GM12878 (cell line): ENCODE measurements around the gene PCCA. TPM values are rescaled to one million over a fixed set of nuclear protein-coding genes. Genes with fewer than 3 reads are reported as not detected.

Experiments used
- ATAC-seq: fragments of 200-7000 bp; cut with Tn5 transposase; 3 replicates; pipeline ENCODE4 v1.9.1; 2020; ENCODE audit warnings: mild to moderate bottlenecking, moderate library complexity
- BruUV-seq: library from RNA; stranded (reverse); fragments of 400-500 nt; replicated peaks from 2 replicates; lab custom pipeline; 2021; lab: Mats Ljungman, UMichigan
- CTCF ChIA-PET: fragments of 300-600 bp; sonication (Branson Sonifier 250); formaldehyde crosslinking; extraction: SDS; loops from one replicate; lab custom pipeline; 2021; ENCODE audit warnings: inconsistent platforms; lab: Yijun Ruan, JAX
- POLR2A ChIA-PET: fragments of 350-600 bp; formaldehyde crosslinking; extraction: SDS; loops from one replicate; lab custom pipeline; 2021; ENCODE audit warnings: inconsistent platforms; lab: Charles Lee
- RAD21 ChIA-PET: fragments of 300-600 bp; sonication (Branson Sonifier 250); formaldehyde crosslinking; loops from one replicate; lab custom pipeline; 2023; ENCODE audit warnings: antibody characterized with exemption; ENCODE audit not compliant: unreplicated experiment; lab: Charles Lee
- SMC1A ChIA-PET: fragments of 300-600 bp; sonication (Branson Sonifier 250); formaldehyde crosslinking; loops from one replicate; lab custom pipeline; 2023; ENCODE audit not compliant: unreplicated experiment, uncharacterized antibody; lab: Charles Lee
- DNase-seq: peaks from one replicate; pipeline ENCODE4 v3.0.0-alpha.2; 2011; ENCODE audit warnings: low read depth, low spot score
- FAIRE-seq: peaks from 3 replicates; lab custom pipeline; 2011; peaks lifted over from hg19 to GRCh38; lab: Jason Lieb, UNC
- H2AFZ ChIP-seq: 2 replicates; pipeline ENCODE4 v1.6.0; 2011; ENCODE audit warnings: low read depth, low read length, control low read depth; ENCODE audit not compliant: control insufficient read depth
- H3K27ac ChIP-seq: 2 replicates; pipeline ENCODE4 v1.5.1; 2011; ENCODE audit warnings: control low read depth; ENCODE audit not compliant: control insufficient read depth, insufficient read depth
- H3K27me3 ChIP-seq, 2 experiments: replicated peaks in 1 of 2; 2 replicates each; pipeline versions ENCODE4 v1.6.0 to v1.6.1; 2011; ENCODE audit warnings: low read length in 1 of 2; ENCODE audit not compliant: control insufficient read depth in 2 of 2, insufficient read depth in 2 of 2
- H3K36me3 ChIP-seq, 2 experiments: 2 replicates each; pipeline ENCODE4 v1.5.1; 2011; ENCODE audit warnings: low read length in 1 of 2; ENCODE audit not compliant: control insufficient read depth in 2 of 2, insufficient read depth in 2 of 2
- H3K4me1 ChIP-seq: 2 replicates; pipeline ENCODE4 v1.6.1; 2011; ENCODE audit warnings: mild to moderate bottlenecking, low read length, moderate library complexity, mixed read lengths; ENCODE audit not compliant: control insufficient read depth, insufficient read depth
- H3K4me2 ChIP-seq: 2 replicates; pipeline ENCODE4 v1.6.0; 2011; ENCODE audit warnings: control low read depth; ENCODE audit not compliant: control insufficient read depth, insufficient read depth
- H3K4me3 ChIP-seq: fragments of 200-600 bp; sonication (generic); 2 replicates; pipeline ENCODE4 v1.5.1; 2016
- H3K79me2 ChIP-seq: 2 replicates; pipeline ENCODE4 v1.6.0; 2011; ENCODE audit warnings: low read length; ENCODE audit not compliant: control insufficient read depth, insufficient read depth
- H3K9ac ChIP-seq: 2 replicates; pipeline ENCODE4 v1.8.0; 2011; ENCODE audit warnings: low read length, control low read depth, mixed read lengths; ENCODE audit not compliant: control insufficient read depth, insufficient read depth
- H3K9me3 ChIP-seq: replicated peaks from 3 replicates; pipeline ENCODE4 v1.5.1; 2011; ENCODE audit warnings: mild to moderate bottlenecking, low read length; ENCODE audit not compliant: control insufficient read depth, insufficient read depth
- H4K20me1 ChIP-seq: 2 replicates; pipeline ENCODE4 v1.6.0; 2011; ENCODE audit not compliant: control insufficient read depth, insufficient read depth
- BHLHE40 ChIP-seq, 2 experiments: fragments of 450-650 bp in 1 of 2; IDR thresholded peaks; 2 replicates each; pipeline ENCODE4 v1.6.1; 2011 to 2017; ENCODE audit warnings: low read depth in 2 of 2, borderline replicate concordance in 1 of 2, improper control_type of control experiment in 1 of 2, low read length in 1 of 2, mild to moderate bottlenecking in 1 of 2
- CEBPB ChIP-seq, 2 experiments: fragments of 150-350 bp in 1 of 2; IDR thresholded peaks; 2 replicates each; pipeline ENCODE4 v1.6.1; 2012 to 2014; ENCODE audit warnings: low read depth in 2 of 2, low read length in 2 of 2, borderline replicate concordance in 1 of 2, inconsistent platforms in 1 of 2
- EZH2 ChIP-seq: IDR thresholded peaks from 2 replicates; pipeline ENCODE4 v1.6.1; 2012; ENCODE audit warnings: low read depth, mild to moderate bottlenecking, control low read depth, inconsistent platforms, low read length, borderline replicate concordance; ENCODE audit not compliant: control insufficient read depth
- KDM1A ChIP-seq: fragments of 200-600 bp; sonication (generic); IDR thresholded peaks from 2 replicates; pipeline ENCODE4 v1.6.1; 2016; ENCODE audit warnings: borderline replicate concordance
- RAD21 ChIP-seq: IDR thresholded peaks from 2 replicates; pipeline ENCODE4 v1.6.1; 2011; ENCODE audit warnings: mild to moderate bottlenecking, low read depth, low read length, moderate library complexity; ENCODE audit not compliant: insufficient read depth
- RELA ChIP-seq: fragments of 450-650 bp; IDR thresholded peaks from 2 replicates; pipeline ENCODE4 v1.8.0; 2014; ENCODE audit warnings: borderline replicate concordance; ENCODE audit not compliant: partially characterized antibody
- REST ChIP-seq: IDR thresholded peaks from 2 replicates; pipeline ENCODE4 v1.6.1; 2012; ENCODE audit warnings: mild to moderate bottlenecking, low read depth, low read length
- USF2 ChIP-seq: IDR thresholded peaks from 2 replicates; pipeline ENCODE4 v1.6.1; 2011; ENCODE audit warnings: low read depth, low read length, improper control_type of control experiment, borderline replicate concordance
- WGBS: methylation state at CpG from one replicate; pipeline ENCODE4 v1.1.6; 2016; ENCODE audit warnings: low lambda C conversion rate; ENCODE audit not compliant: insufficient replicate concordance, insufficient coverage; ENCODE audit errors: missing lambda C conversion rate; 5-methylcytosine and 5-hydroxymethylcytosine counted together
- in situ Hi-C: fragments of 300-500 bp; cut with MboI; formaldehyde crosslinking; loops from 9 replicates; pipeline ENCODE4 v1.14.3; 2018; ENCODE audit warnings: mixed read lengths
- intact Hi-C: fragments of 100-400 bp; cut with micrococcal nuclease; formaldehyde crosslinking; loops from one replicate; pipeline ENCODE4 v1.14.2; 2022; ENCODE audit not compliant: unreplicated experiment
- polyA plus RNA-seq, 11 experiments: library from polyadenylated mRNA; depleted of rRNA in 4 of 11; unstranded in 6 of 11; stranded (reverse) in 5 of 11; fragments of >200 nt; fragmentation: Nextera tagmentation in 4 of 11; fragmentation: Illumina TruSeq in 1 of 11; extraction: Ambion mirVana in 4 of 11; extraction: Trizol in 1 of 11; gene quantifications; 1 replicate in 1 of 11; 2 replicates in 10 of 11; pipeline versions ENCODE4 v1.2.1 to v1.2.3, GENCODE V29; 2011 to 2016; ENCODE audit warnings: inconsistent platforms in 2 of 11, missing spikeins in 2 of 11, low read depth in 1 of 11
- total RNA-seq, 4 experiments: library from RNA; depleted of rRNA in 3 of 4; stranded (reverse); fragments of >200 nt in 3 of 4; fragmentation: Illumina TruSeq in 1 of 4; extraction: Trizol in 1 of 4; gene quantifications; 2 replicates each; pipeline versions ENCODE4 v1.2.1 to v1.2.3, GENCODE V29; 2013 to 2021

The PCCA gene
- total and polyA plus RNA-seq, 10 of the 15 experiments (the other 5 are each of a cell fraction or from before 2014, with no cell fraction given) = 5.9 to 18.2 (median 12.4) TPM

- in situ Hi-C loops (no loop called here), intact Hi-C loops (no loop called here)
- ChIA-PET RAD21 (no interaction called here), CTCF (no interaction called here), SMC1A (interaction anchor here (1.2 to 1.4 kb wide), 2 partner anchors 9 to 12 kb away, joined by 3 read pairs; no protein-coding TSS in a partner anchor), POLR2A (no interaction called here)
- Histone ChIP-seq H3K9me3 (no peaks in the 10 kb centered on the region), H4K20me1 (no peaks in the 10 kb centered on the region), H3K79me2 (no peaks in the 10 kb centered on the region), H3K4me1 (no peaks in the 10 kb centered on the region), H3K9ac (no peak overlapping the region), H3K4me2 (no peak overlapping the region), H3K36me3 (no peaks in the 10 kb centered on the region), H3K27me3 (no peaks in the 10 kb centered on the region), H2AFZ (no peak overlapping the region), H3K4me3 (no peak overlapping the region), H3K27ac (no peak overlapping the region)
- DNase-seq (no peak), FAIRE-seq (no peak), ATAC-seq (no peak)
- 80% methylated on average over 4 of the region's 4 CpGs for WGBS
- TF ChIP-seq KDM1A (no peak), BHLHE40 (IDR thresholded peaks at IDR 0.05; ENCODE audit: borderline replicate concordance in 1 of 2, low read depth in 2 of 2, low read length in 1 of 2) (no peak), USF2 (no peak), REST (no peak), RELA (no peak), RAD21 (no peak), EZH2 (no peak), CEBPB (IDR thresholded peaks at IDR 0.05; ENCODE audit: borderline replicate concordance in 1 of 2, low read depth in 2 of 2, low read length in 2 of 2) (no peak)
- no TSS peak for BruUV-seq
Observed at GRCh38 chr13:100182900-100183490, 94.1 kb downstream of the PCCA start.
